HG03457 (cell line): ENCODE data around the gene RAPGEF2.

Experiments used
- ATAC-seq: cut with Tn5 transposase; IDR thresholded peaks from one replicate; pipeline ENCODE4 v1.9.1; 2021; ENCODE audit warnings: moderate number of reproducible peaks; ENCODE audit not compliant: unreplicated experiment

The RAPGEF2 gene

DNA sequence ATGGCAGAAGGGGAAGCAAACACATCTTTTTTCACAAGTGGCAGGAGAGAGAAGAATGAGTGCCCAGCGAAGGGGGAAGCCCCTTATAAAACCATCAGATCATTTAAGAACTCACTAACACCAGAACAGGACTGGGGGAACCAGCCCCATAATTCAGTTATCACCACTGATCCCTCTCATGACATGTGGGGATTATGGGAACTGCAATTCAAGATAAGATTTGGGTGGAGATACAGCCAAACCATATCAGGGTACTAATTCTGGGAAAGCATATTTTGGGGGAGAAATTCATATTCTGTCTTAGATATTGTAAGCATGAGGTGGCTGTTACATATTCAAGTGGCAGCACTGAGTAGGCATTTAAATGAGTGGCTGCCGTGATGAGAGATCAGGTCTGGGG, 87.8 kb downstream of the RAPGEF2 start:
- no peak for ATAC-seq

DNA sequence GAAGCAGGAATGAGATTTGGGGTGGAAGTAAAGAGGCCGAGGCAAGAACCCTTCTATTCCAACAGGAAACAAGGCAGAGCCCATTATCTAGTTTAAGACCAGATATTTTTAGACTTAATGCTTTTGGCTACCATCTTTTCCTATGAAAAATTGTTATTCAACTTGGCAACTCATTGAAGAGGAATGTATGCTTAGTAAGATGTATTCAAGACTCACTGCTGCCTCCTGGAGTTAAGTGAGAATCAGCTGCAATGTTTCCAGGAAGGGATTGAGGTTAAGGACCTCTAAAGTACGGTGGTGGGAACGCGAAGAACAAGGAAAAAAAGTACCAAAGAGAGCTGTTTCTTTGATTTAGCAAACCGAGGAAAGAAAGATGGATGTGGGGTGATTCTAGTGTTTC, 89.1 kb downstream of the RAPGEF2 start:
- no peak for ATAC-seq

DNA sequence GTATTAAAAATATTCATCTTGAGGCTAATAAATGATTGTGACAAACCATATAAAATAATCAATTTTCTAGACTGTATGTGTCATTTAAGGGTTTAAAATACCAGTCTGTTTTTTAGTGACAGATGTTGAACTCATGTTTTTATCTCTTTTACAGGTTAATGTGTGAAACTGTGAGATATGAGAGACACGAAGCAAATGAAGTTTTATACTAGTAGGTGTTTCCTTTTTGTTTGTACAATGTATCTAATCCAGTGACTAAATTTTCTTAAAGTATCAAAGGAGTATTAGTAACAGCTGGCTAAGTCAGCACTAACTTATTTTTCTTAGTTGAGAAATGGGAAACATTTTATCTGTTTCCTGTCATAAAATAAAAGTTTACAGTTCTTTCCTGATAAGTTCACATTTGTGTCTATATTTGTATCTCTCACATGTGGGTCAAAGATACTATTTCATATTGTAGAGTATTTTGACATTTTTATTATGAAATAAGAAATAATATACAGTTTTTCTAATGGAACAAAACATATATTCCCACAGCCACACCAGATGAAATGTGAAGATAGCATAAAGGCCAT, 90.3 kb downstream of the RAPGEF2 start:
- no peak for ATAC-seq

DNA sequence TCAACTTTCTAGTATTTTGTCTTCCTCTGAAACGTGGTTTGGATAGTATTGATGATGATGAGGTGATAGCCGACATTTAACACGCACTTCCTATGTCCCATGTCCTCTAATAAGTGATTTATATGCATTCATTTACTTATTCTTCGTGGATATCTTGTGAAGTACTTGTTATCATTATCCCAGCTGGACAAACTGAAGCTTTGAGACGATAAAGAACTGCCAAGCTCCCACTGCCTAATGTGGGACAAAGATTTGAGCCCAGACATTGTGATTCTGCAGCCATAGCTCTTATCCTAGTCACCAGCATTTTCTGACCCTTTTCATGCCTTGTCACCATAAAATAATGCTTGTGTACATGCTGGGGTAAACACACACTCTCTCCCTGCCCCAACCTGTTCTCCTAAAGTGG, 92.5 kb downstream of the RAPGEF2 start:
- no peak for ATAC-seq

DNA sequence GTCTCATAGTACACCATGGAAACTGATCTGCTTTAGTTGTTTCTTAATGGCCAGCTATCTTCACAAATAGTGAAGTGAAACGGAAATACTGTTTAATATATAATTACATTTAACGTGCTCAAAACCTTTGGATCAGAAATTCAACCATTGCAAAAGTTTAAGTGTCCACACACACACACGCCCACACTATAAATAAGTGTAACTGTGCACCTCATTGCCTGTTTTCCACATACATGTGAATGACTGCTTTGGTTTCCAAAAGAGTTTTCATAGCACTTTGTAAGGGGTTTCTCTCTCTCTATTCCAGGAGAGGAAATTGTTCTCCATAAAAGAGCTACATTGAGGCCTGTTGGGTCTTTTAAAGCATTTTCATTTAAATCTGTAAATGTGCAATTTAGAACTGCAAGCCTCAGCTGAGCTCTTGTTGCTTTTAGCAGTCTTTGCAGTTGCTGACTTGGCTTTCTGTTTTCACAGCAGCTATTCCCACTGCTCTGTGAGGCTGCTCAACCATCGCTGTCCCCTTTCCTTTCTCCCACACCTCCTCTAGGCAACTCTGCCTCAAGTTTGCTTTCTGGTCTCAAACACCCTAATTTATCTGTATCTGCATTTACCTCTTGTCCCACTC, 94.5 kb downstream of the RAPGEF2 start:
- ATAC-seq = no peak

DNA sequence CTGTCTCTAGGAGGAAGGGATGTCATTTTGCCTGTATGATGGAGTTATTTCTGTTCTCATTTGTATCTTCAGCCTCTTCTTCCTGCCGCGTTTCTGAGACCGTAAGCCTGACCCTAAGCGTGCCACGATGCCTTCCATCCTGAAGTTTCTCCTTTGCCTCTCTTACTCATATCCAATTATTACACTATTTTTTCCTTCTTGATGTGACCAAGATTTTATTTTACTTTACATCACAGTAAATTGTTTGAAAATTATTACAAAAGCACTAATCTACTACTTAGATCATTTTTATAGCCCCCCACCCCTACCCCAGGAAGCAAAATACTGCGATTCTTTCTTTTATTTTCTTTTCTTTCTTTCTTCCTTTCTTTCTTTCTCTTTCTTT, 95.0 kb downstream of the RAPGEF2 start:
- ATAC-seq = no peak

DNA sequence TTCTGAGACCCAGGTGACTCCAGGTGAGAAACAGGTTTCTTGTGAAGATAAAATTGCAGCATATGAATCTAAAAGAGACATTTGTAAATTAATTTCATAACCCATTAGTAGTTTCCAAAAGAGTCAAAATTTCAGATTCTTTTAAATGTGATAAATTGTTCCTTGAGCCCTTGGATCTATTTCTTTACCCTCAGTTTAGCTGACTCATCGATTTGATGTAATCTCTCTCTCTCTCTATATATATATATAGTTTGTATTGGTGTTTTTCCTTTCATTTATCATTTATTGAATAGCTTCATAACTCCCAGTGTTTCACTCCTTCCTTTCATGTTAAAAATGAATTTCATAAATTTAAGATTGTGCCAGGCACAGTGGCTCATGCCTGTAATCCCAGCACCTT, 96.9 kb downstream of the RAPGEF2 start:
- no peak for ATAC-seq

DNA sequence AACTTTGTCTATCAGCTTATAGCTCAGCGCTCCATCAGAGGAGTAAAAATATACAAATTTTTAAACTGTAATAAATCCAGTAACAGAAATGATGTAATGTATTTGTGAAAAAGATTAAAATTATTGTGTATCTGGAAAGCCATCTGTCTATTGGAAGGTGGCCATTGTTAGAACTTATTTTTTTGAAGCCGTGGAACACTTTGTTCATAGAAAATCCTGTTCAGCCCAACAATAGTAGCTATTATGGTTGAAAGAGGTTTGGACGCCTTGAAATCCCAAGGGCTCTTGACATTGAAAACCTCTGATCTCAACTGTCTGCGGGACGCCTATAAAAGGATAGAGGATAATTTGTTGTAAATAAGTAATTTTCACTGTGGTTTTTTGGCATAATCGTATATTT, 98.3 kb downstream of the RAPGEF2 start:
- no peak for ATAC-seq

DNA sequence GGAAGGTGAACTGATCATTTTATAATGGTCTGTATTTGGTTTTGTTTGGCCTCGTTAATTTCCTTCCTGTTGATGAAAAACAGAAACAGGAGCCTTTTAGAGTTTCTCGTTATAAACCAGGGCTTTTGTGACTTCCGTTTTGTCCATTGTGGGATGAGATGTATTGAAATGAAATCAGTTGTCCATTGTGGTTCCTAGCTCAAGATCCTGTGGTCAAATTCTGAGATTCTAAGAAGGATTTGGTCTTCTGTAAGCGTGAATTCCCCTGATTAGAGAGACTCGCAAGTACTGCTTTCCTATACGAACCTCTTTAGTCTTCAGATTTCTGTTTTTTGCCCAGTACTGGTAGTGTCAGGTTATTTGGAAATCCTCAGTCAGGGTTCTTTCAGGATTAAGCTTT, 101.7 kb downstream of the RAPGEF2 start:
- no peak for ATAC-seq

DNA sequence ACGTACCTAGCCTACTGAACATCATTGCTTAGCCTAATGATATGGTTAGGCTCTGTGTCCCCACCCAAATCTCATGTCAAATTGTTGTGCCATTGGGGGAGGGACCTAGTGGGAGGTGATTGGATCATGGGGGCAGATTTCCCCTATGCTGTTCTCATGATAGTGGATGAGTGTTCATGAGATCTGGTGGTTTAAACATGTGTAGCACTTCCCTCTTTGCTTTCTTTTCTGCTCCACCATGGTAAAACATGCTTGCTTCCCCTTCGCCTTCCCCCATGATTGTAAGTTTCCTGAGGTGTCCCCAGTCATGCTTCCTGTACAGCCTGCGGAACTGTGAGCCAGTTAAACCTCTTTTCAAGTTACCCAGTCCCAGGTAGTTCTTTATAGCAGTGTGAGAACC, 102.6 kb downstream of the RAPGEF2 start:
- no peak for ATAC-seq

DNA sequence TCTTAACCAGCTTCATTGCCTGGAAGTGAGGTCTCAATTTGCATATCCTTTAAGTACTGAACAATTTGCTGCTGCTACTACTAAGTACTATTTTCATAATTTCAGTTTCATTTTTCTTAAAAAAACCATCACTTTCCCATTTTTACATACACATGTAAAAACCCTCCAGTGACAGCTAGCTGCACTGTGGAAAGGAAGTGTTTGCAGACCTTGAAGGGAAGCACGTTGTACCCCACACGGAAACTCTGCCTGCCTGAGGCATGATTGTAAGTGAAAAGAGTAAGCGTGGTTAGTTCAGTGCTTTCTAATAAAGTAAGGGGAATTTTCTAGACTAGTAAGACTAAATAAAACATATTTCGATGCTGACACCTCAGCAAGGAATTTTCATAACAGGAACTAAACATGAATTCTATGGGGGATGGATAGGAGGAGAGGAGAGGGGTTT, 103.6 kb downstream of the RAPGEF2 start:
- ATAC-seq = peak; percentile 82

DNA sequence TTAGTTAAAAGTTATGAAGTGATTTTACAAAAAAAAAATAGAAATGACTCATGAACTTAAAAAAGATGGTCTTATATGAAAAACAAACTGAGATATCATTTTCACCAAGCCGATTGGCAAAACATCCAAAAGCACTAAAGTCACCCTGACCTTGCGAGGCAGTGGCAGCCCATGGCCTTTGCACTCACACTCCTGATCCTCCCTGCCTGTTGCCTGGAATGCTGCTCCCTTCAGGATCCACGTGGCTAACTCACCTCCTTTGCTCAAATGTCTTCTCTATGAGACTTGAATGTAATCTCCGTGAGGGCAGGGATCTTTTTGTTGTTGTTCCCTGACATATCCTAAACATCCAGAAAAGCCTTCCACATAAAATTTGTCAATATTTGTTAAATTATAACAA, 106.4 kb downstream of the RAPGEF2 start:
- ATAC-seq = no peak

DNA sequence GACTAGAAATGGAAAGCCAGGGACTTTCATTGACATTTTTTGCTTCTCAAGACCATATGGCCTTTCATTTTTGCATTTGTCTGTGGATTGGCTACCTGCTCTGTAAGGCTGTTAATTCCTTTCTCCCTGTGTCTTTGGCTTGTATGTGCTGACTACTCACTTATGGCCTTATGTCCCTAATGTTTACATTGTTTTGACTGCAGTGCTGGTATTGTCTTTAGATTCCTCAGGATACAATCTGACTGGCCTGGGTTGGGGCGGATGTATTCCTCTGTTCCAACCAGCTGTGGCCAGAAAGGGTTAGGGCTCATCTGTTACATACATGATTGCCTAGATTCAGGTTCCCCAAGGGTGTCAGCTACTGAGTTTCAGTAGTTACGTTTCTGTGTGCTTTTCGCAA, 108.1 kb downstream of the RAPGEF2 start:
- ATAC-seq = no peak

DNA sequence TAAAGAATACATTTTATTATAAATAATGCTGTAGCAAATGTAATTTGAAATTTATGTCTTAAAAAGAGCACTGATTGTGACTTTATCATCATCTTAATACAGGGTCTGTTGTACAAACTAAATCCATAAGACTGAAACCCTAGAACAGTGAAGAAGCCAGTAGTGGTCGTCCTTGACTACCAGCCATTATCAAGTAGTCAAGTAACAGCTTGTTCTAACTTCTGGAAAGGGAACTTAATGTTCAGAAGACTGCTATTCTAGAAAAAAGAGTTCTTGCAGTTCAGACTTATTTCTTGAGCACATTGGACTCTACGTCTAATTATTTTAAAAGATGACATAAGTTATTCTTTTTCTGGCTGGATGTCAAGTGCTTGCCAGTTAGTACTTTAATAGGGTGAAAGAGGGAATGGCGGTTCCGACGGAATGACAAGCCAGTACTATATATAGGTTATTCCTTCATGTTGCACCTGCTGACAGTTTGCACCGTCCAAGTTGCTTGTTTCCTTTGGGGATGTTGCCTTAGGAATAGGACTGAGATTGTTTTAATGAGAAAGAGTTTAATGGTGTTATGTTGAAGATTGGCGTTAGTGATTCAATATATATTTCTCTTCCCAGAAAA, 109.9 kb downstream of the RAPGEF2 start:
- no peak for ATAC-seq

DNA sequence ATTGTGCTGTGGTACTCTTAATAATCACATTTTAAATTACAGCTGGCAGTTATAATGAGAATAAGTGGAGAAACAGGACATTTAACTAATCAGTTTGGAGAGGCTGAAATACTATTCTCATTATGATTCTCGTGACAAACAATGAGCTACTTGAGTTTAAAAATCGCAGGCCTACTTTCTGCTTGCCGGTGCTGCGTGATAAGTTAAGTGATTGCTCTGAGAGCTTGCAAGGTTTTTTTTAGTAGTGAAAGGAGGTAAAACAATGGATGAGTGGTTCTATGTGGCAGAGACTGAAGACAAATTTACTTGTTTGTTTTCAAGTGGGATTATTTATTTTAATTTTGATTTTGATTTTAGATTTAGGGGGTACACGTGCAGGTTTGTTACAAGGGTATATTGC, 114.0 kb downstream of the RAPGEF2 start:
- no peak for ATAC-seq

DNA sequence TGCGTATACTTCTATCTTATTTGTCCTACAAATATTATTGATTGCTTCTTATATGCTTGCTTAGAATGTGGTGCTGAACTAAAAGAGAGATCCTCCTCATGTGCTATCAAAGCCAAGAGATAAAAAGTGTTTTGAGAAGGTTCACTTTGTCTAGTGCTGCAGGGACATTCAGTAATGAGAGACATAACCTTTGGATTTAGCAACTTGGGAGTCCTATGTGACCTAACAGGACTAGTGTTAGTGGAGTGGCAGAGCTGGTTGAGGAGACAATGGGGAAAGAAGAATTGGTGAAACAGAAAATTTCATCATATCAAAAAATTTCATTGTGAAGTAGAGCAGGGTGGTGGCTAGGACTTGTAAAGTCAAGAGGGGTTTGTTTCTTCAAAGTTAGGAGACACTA, 117.0 kb downstream of the RAPGEF2 start:
- ATAC-seq = no peak

DNA sequence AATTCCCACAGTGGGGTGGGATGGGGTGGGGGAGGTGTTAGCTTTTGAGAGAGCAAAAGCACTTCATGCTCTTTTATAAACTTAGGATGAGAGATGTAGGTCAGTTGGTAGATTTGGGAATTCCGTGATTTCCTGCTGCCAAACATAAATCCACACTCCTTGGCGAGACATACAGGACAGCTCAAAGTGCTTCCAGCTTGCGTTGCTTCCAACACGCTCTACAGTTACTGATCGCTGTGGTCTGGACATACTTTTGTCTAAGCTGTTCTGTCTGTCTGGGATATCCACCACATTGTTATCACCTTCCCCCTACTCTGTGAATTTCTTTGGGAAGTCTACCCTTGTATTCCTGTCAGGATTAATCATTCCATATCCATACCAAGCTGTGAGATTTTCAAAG, 117.5 kb downstream of the RAPGEF2 start:
- no peak for ATAC-seq

DNA sequence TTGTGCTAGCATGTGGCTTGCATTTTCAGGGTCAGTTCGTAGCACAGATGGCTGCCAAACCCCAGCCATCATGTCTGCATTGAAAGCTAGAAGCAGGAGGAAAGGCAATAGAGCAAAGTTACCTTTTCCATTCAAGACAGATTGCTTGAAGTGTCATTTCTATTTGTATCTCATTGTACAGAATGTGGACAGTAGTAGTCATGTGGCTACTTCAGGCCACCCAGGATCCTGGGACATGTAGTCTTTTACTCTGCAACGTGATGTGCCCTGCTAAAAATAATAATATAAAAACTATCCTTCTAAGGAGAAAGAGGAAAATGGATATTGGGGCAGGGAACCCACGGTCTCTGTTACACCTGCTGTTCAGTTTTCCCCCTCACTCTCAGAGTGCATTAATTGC, 118.4 kb downstream of the RAPGEF2 start:
- ATAC-seq = no peak

DNA sequence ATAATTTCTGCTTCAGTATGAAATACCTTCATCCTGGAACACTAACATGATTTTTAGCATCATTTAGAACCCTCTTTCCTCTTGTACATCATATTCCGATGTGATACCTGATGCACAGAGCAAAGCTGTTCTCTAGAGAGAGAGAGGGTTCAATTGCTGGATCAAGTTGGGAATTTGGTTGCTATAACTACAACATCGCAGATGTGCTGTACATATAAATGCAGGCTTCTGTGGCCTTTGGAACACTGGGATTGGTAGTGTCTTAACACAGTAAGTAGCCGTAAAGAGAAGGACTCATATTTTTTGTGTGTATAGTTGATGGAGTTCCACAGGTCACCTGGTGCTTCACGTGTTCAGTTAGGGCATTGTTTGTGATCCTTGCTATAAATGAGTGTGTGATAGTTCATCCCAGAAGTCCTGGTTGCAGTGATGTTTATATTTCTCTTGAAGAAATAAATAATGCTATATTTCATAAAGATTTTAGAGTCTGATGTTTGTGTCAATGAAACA, 119.2 kb downstream of the RAPGEF2 start:
- ATAC-seq = no peak

DNA sequence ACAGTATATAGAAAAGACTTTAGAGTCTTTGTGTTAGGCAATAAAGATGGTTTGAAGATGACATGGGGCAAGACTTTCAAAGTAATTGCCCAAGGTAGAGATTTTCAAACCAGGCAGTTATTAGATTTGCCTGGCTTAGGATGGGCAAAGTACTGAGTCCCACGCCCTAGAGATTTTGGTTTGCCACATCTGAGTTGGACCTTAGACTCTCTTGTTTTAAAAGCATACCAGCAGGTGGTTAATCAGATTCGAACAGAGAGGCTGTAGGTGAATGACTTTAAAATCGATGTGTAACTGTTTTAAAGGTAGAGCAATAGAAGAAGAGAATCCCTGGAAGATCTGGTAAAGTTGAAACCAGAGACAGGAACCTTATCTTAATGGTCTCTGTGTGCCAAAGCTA, 121.5 kb downstream of the RAPGEF2 start:
- ATAC-seq = no peak

DNA sequence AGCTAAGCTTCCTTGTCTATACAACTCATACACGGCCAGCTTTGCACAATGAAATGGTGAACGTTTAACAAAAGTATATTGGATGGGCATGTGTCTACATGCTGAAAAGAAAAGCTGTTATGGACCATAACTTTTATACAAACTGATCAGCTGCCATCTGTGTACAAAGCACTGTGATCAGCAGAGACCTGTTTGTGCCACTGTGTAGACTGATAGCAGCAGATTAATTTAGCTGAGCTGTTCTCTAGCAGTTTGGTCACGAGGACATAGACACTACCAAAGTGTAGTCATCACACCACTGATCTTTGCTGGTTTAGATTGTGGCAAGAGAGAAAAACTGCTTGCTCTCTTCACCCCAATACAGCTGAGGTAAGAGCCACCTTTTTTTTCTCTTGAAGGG, 124.5 kb downstream of the RAPGEF2 start:
- ATAC-seq = no peak

DNA sequence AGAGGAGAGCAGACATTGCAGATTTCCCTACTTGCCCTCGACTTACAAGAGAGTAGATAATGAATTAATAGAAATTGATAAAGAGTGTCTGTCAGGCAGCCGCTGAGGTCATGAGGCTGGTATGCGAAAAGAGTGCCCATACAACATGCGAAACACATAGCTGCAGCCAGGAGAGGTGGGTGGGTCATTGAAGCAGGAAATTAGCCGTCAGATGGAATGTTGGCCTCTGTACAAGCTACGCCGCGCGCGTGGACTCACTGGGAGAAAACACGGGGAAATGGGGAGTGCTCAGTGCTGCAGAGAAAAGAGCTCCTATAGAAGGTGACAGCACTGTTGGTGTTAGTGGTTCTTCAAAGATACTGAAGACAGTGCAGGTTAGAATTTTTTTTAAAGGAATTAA, 125.1 kb downstream of the RAPGEF2 start:
- no peak for ATAC-seq

DNA sequence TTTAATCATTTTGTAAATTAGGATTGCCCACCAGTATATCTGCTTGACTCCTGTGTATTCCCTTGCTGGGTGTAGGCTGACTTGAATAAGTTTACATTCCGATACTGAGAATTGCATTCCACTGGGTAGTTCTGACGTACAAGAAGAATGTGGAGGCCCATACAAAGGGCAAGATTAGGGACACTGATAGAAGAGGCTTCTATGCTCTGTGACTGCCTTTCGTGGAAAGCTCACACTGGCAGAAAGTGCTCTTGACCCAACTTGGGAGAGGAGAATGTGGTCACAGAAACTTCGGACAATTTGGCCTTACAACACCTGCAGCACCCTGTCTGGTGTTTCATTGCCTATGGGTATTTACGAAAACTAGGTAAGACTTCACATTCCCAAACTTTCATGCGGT, 126.3 kb downstream of the RAPGEF2 start:
- ATAC-seq = no peak
